HG03571 (cell line): Measurements from ENCODE around the gene USP37.

Experiments used
- ATAC-seq: cut with Tn5 transposase; IDR thresholded peaks from one replicate; pipeline ENCODE4 v1.9.1; 2021; ENCODE audit not compliant: unreplicated experiment

Gene USP37

GRCh38 chr2:218432676-218433365 is 135.3 kb downstream of the USP37 start:
- no peak for ATAC-seq

- ATAC-seq: no peak
Measured at GRCh38 chr2:218431878-218432277, 136.3 kb downstream of the USP37 start.

- ATAC-seq: no peak
Measured at GRCh38 chr2:218430721-218431120, 137.4 kb downstream of the USP37 start.

GRCh38 chr2:218429911-218430692 is 138.0 kb downstream of the USP37 start:
- no peak for ATAC-seq

GRCh38 chr2:218428846-218429558 is 139.1 kb downstream of the USP37 start:
- no peak for ATAC-seq

GRCh38 chr2:218427741-218428140 is 140.4 kb downstream of the USP37 start:
- ATAC-seq: no peak

GRCh38 chr2:218425531-218425930 is 142.6 kb downstream of the USP37 start:
- no peak for ATAC-seq

- ATAC-seq: no peak
Measured at GRCh38 chr2:218423584-218423983, 144.6 kb downstream of the USP37 start.

- ATAC-seq: no peak
Measured at GRCh38 chr2:218422403-218423086, 145.6 kb downstream of the USP37 start.

GRCh38 chr2:218421027-218421426 is 147.1 kb downstream of the USP37 start:
- ATAC-seq: no peak

GRCh38 chr2:218419630-218420216 is 148.4 kb downstream of the USP37 start:
- ATAC-seq: no peak

GRCh38 chr2:218418717-218419458 is 149.3 kb downstream of the USP37 start, which contains the start of gene VIL1:
TSS of gene VIL1 (plus strand) at chr2:218419123. CDS start at chr2:218423779, 4,656 bp downstream.
- no peak for ATAC-seq

GRCh38 chr2:218418321-218418716 is 149.8 kb downstream of the USP37 start:
- no peak for ATAC-seq

- no peak for ATAC-seq
Measured at GRCh38 chr2:218407717-218408116, 160.4 kb downstream of the USP37 start.

- no peak for ATAC-seq
Measured at GRCh38 chr2:218406949-218407618, 161.1 kb downstream of the USP37 start.

GRCh38 chr2:218406209-218406948 is 161.8 kb downstream of the USP37 start:
- ATAC-seq: peak; percentile 72

GRCh38 chr2:218405746-218406208 is 162.4 kb downstream of the USP37 start:
- no peak for ATAC-seq

- ATAC-seq: no peak
Measured at GRCh38 chr2:218405086-218405745, 162.9 kb downstream of the USP37 start.
